Omental fat pad (tissue), 4 donors: ENCODE results near the gene ADAMTS6. TPM values are rescaled to one million over a fixed set of nuclear protein-coding genes. Genes with fewer than 3 reads are reported as not detected.
"Not testable (repeated sequence)": the region's sequence is repeated elsewhere in the genome, so short reads cannot be mapped to it uniquely, and the experiment has no call there.

Experiments
- ATAC-seq: fragments of 150-250 bp; one replicate; pipeline ENCODE4 v1.9.1; 2016; ENCODE audit warnings: mild to moderate bottlenecking, moderate library complexity; ENCODE audit not compliant: low FRiP score
- DNase-seq: peaks from one replicate; pipeline ENCODE4 v3.0.0-alpha.2; 2019; ENCODE audit warnings: low spot score
- CTCF ChIP-seq, 3 donors: fragments of 450-650 bp; IDR thresholded peaks; one replicate each; pipeline ENCODE4 v1.5.1; 2016 to 2017; ENCODE audit warnings: antibody characterized with exemption in 3 of 3, mild to moderate bottlenecking in 3 of 3, moderate library complexity in 2 of 3
- total RNA-seq, 4 donors: library from RNA; depleted of rRNA; stranded (reverse); fragments of >200 nt; gene quantifications; one replicate each; pipeline ENCODE4 v1.1.0, GENCODE V29; 2016

The ADAMTS6 gene
- total RNA-seq, 4 donors from 2014 or later = 1.8 to 8.0 (median 3.0) TPM

GRCh38 chr5:65194871-65195270, 286.8 kb downstream of the ADAMTS6 start:
- no peak for TF ChIP-seq CTCF (IDR thresholded peaks at IDR 0.05)
- DNase-seq = no peak
- ATAC-seq = no peak

- ATAC-seq = no peak
- DNase-seq = no peak
- TF ChIP-seq CTCF (IDR thresholded peaks at IDR 0.05) = no peak
Measured at GRCh38 chr5:65192331-65192730, 289.4 kb downstream of the ADAMTS6 start.

GRCh38 chr5:65191554-65192135, 290.1 kb downstream of the ADAMTS6 start:
- no peak for DNase-seq
- TF ChIP-seq CTCF (IDR thresholded peaks at IDR 0.05) = no peak
- ATAC-seq = no peak

GRCh38 chr5:65190328-65191053, 291.2 kb downstream of the ADAMTS6 start:
- ATAC-seq (no peak), DNase-seq (no peak)
- no peak for TF ChIP-seq CTCF (IDR thresholded peaks at IDR 0.05)

GRCh38 chr5:65186646-65187227, 295.0 kb downstream of the ADAMTS6 start:
- ATAC-seq = no peak
- DNase-seq = no peak
- no peak for TF ChIP-seq CTCF (IDR thresholded peaks at IDR 0.05)

GRCh38 chr5:65185468-65185867, 296.3 kb downstream of the ADAMTS6 start:
- DNase-seq = no peak
- no peak for TF ChIP-seq CTCF (IDR thresholded peaks at IDR 0.05)
- ATAC-seq = no peak

GRCh38 chr5:65184780-65185179, 296.9 kb downstream of the ADAMTS6 start:
- DNase-seq = no peak
- no peak for TF ChIP-seq CTCF (IDR thresholded peaks at IDR 0.05)
- ATAC-seq = no peak

- not testable (repeated sequence) for DNase-seq
Measured at GRCh38 chr5:65174231-65174630, 307.5 kb downstream of the ADAMTS6 start.

More at GRCh38 chr5:65174231-65174630, 307.5 kb downstream of the ADAMTS6 start:
- ATAC-seq = not testable (repeated sequence)
